ENCODE measurements around the gene ZNF483. TPM values are rescaled to one million over a fixed set of nuclear protein-coding genes. Genes with fewer than 3 reads are reported as not detected.
A peak's percentile ranks its signal among the peaks of the same experiment; 100 is the strongest.
"Not testable (repeated sequence)": the region's sequence is repeated elsewhere in the genome, so short reads cannot be mapped to it uniquely, and the experiment has no call there.

Gene ZNF483
- total RNA-seq, 1 donor from 2014 or later, result 20.3 TPM

DNA sequence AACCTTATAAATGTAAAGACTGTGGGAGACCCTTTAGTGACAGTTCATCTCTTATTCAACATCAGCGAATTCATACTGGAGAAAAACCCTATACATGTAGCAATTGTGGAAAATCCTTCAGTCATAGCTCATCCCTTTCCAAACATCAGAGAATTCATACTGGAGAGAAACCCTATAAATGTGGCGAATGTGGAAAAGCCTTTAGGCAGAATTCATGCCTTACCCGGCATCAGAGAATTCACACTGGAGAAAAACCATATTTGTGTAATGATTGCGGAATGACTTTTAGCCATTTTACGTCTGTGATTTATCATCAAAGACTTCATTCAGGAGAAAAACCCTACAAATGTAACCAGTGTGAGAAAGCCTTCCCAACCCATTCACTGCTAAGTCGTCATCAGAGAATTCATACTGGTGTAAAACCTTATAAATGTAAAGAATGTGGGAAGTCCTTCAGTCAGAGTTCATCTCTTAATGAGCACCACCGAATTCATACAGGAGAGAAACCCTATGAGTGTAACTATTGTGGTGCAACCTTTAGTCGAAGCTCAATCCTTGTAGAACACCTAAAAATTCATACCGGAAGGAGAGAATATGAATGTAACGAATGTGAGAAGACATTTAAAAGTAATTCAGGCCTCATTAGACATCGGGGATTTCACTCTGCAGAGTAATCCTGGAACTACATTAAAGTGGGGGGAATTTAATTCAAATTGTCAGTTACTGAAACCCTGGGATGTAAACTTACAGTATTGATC, 17.7 kb downstream of the ZNF483 start:
- Mint-ChIP-seq H3K27ac (peak overlapping the region; percentile 59), H3K4me3 (ENCODE audit: low read depth) (no peak overlapping the region), H3K36me3 (ENCODE audit: insufficient read depth) (peaks cover 87% of the 10 kb centered on the region), H3K4me1 (ENCODE audit: low read depth) (no peaks in the 10 kb centered on the region), H3K9me3 (ENCODE audit: low read depth) (peaks cover 62% of the 10 kb centered on the region), H3K27me3 (no peaks in the 10 kb centered on the region)
- TF ChIP-seq, protein P1, sequence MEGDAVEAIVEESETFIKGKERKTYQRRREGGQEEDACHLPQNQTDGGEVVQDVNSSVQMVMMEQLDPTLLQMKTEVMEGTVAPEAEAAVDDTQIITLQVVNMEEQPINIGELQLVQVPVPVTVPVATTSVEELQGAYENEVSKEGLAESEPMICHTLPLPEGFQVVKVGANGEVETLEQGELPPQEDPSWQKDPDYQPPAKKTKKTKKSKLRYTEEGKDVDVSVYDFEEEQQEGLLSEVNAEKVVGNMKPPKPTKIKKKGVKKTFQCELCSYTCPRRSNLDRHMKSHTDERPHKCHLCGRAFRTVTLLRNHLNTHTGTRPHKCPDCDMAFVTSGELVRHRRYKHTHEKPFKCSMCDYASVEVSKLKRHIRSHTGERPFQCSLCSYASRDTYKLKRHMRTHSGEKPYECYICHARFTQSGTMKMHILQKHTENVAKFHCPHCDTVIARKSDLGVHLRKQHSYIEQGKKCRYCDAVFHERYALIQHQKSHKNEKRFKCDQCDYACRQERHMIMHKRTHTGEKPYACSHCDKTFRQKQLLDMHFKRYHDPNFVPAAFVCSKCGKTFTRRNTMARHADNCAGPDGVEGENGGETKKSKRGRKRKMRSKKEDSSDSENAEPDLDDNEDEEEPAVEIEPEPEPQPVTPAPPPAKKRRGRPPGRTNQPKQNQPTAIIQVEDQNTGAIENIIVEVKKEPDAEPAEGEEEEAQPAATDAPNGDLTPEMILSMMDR (IDR thresholded peaks at IDR 0.05; ENCODE audit: unreplicated experiment), result no peak
- DNase-seq (ENCODE audit: low spot score, unreplicated experiment), result no peak

DNA sequence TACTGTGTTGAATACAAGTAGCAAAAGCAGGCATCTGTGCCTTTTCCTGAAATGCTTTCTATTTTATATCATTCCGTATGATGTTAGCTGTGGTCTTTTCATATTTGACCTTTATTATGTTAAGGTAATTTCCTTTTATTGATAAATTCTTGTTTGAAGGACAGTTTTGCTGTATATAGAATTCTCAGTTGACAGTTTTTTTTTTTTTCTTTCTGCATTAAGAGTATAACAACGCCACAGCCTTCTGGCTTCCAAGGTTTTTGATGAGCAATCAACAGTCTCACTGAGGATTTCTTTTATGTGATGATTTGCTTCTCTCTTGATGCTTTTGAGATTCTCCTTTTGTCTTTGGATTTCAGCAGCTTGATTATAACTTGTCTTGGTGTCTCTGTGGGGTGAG, 23.6 kb downstream of the ZNF483 start:
- Mint-ChIP-seq H3K36me3 (ENCODE audit: insufficient read depth) (peaks cover 74% of the 10 kb centered on the region), H3K27me3 (no peaks in the 10 kb centered on the region), H3K9me3 (ENCODE audit: low read depth) (peaks cover 64% of the 10 kb centered on the region), H3K27ac (no peak overlapping the region), H3K4me1 (ENCODE audit: low read depth) (no peaks in the 10 kb centered on the region), H3K4me3 (ENCODE audit: low read depth) (no peak overlapping the region)
- TF ChIP-seq, protein P1 (IDR thresholded peaks at IDR 0.05; ENCODE audit: unreplicated experiment), result no peak
- DNase-seq (ENCODE audit: low spot score, unreplicated experiment), result no peak

DNA sequence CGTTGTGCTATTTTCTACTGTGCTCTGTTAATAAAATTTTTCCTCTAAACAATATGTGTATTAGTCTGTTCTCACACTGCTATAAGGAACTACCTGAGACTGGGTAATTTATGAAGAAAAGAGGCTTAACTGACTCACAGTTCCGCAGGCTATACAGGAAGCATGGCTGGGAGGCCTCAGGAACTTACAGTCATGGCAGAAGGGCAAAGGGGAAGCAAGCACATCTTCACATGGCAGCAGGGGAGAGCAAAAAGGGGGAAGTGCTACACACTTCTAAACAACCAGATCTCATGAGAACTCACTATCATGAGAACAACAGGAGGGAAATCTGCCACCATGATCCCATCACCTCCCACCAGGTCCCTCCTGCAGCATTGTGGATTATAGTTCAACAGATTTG, 30.4 kb downstream of the ZNF483 start:
- not testable (repeated sequence) for H3K4me1 Mint-ChIP-seq (ENCODE audit: low read depth); H3K4me3 Mint-ChIP-seq (ENCODE audit: low read depth); H3K27me3 Mint-ChIP-seq; DNase-seq (ENCODE audit: low spot score, unreplicated experiment); H3K27ac Mint-ChIP-seq
- Mint-ChIP-seq H3K9me3 (ENCODE audit: low read depth) (peaks cover 35% of the 10 kb centered on the region), H3K36me3 (ENCODE audit: insufficient read depth) (peaks cover 61% of the 10 kb centered on the region)

DNA sequence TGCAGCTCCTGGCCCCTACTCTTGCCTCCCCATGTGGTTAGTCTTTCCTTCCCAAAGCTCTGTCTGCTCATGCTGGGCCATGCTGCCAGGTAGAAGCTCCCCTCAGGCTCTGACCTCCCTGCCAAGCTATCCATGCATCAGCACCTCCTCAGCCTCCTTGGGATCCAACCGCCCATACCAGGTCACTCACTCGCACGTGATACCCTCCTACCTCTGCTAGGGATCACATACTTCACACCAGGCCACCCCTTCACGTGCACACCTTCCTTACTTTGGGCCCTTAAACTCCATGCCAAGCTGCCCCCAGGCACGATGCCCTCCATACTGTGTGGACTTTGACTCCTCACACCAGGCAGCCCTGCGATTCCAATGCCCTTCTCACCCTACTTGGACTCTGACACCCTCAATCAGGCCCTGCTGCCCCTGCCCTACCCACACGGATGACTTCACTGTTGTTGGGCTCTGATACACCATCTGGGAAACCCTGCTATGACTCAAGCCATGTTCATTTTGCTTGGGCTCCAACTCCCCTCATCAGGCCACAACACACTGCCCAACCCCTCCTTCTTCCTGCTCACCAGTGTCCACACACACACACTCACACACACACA, 34.1 kb downstream of the ZNF483 start:
- DNase-seq (ENCODE audit: low spot score, unreplicated experiment), result no peak
- peaks cover 57% of the 10 kb centered on the region for H3K36me3 Mint-ChIP-seq (ENCODE audit: insufficient read depth)

DNA sequence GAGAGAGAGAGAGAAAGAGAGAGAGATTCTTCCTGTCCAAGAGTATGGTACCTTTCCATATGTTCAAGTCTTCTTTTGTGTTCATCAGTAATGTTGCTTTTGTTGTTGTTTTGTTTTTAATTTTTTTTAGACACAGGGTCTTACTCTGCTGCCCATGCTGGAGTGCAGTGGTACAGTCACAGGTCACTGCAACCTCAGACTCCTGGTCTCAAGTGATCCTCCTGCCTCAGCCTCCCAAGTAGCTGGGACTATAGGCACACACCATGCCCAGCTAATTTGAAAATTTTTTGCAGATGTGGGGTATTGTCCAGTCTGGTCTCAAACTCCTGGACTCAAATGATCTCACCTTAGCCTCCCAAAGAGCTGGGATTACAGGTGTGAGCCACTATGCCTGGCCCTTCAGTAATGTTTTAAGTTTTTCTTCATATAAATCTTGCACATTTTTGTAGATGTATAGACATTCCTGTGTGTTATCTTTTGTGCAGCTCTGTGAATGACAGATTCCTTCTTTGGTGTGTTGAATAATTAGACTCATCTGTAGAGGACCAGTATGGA, 36.3 kb downstream of the ZNF483 start:
- no peak overlapping the region for H3K4me3 Mint-ChIP-seq (ENCODE audit: low read depth)

More for the DNA sequence above, 34.1 kb downstream of the ZNF483 start:
- H3K27me3 Mint-ChIP-seq, result no peaks in the 10 kb centered on the region
- H3K4me3 Mint-ChIP-seq (ENCODE audit: low read depth), result no peak overlapping the region
- peaks cover 22% of the 10 kb centered on the region for H3K9me3 Mint-ChIP-seq (ENCODE audit: low read depth)
- H3K27ac Mint-ChIP-seq, result peak overlapping the region; percentile 33
- no peaks in the 10 kb centered on the region for H3K4me1 Mint-ChIP-seq (ENCODE audit: low read depth)
- TF ChIP-seq, protein P1 (IDR thresholded peaks at IDR 0.05; ENCODE audit: unreplicated experiment), result no peak

More for the DNA sequence above, 36.3 kb downstream of the ZNF483 start:
- peaks cover 11% of the 10 kb centered on the region for H3K9me3 Mint-ChIP-seq (ENCODE audit: low read depth)
- H3K27me3 Mint-ChIP-seq, result no peaks in the 10 kb centered on the region
- H3K36me3 Mint-ChIP-seq (ENCODE audit: insufficient read depth), result peaks cover 39% of the 10 kb centered on the region
- DNase-seq (ENCODE audit: low spot score, unreplicated experiment), result no peak
- TF ChIP-seq, protein P1 (IDR thresholded peaks at IDR 0.05; ENCODE audit: unreplicated experiment), result no peak
- H3K27ac Mint-ChIP-seq, result no peak overlapping the region
- no peaks in the 10 kb centered on the region for H3K4me1 Mint-ChIP-seq (ENCODE audit: low read depth)
